Mesendoderm (in vitro differentiated cells): ENCODE data around the gene PVALB.

Source experiments
- DNase-seq: peaks from one replicate; pipeline ENCODE4 v3.0.0; 2013
- H2AK5ac ChIP-seq: 2 replicates; pipeline ENCODE4 v1.6.1; 2013; ENCODE audit warnings: low read length, inconsistent platforms
- H2BK120ac ChIP-seq: 2 replicates; pipeline ENCODE4 v1.6.1; 2013; ENCODE audit warnings: low read depth, mild to moderate bottlenecking, low read length, moderate library complexity, mixed read lengths
- H2BK15ac ChIP-seq: replicated peaks from 2 replicates; pipeline ENCODE4 v1.6.1; 2013; ENCODE audit warnings: low read depth, mild to moderate bottlenecking, moderate library complexity
- H2BK5ac ChIP-seq: 2 replicates; pipeline ENCODE4 v1.6.1; 2013; ENCODE audit warnings: low read length, inconsistent platforms
- H3K18ac ChIP-seq: 2 replicates; pipeline ENCODE4 v1.6.1; 2013; ENCODE audit warnings: mild to moderate bottlenecking, low read length, mixed read lengths
- H3K23ac ChIP-seq: one replicate; pipeline ENCODE4 v1.6.1; 2013; ENCODE audit warnings: low read length
- H3K27ac ChIP-seq: 2 replicates; pipeline ENCODE4 v1.5.1; 2013; ENCODE audit warnings: low read depth, mild to moderate bottlenecking, inconsistent platforms, low read length, moderate library complexity
- H3K27me3 ChIP-seq: 2 replicates; pipeline ENCODE4 v1.6.1; 2013; ENCODE audit warnings: low read length, control low read depth, mild to moderate bottlenecking, inconsistent platforms; ENCODE audit not compliant: insufficient read depth, poor library complexity
- H3K36me3 ChIP-seq: 2 replicates; pipeline ENCODE4 v1.6.1; 2013; ENCODE audit warnings: low read length, inconsistent platforms; ENCODE audit not compliant: control insufficient read depth, insufficient read depth
- H3K4ac ChIP-seq: one replicate; pipeline ENCODE4 v1.6.1; 2013; ENCODE audit warnings: low read depth, mild to moderate bottlenecking, low read length, moderate library complexity
- H3K4me1 ChIP-seq: 2 replicates; pipeline ENCODE4 v1.6.1; 2013; ENCODE audit warnings: low read depth, low read length, inconsistent platforms; ENCODE audit not compliant: control insufficient read depth
- H3K4me2 ChIP-seq: 2 replicates; pipeline ENCODE4 v1.6.1; 2013; ENCODE audit warnings: low read length
- H3K4me3 ChIP-seq: 2 replicates; pipeline ENCODE4 v1.5.1; 2013; ENCODE audit warnings: mild to moderate bottlenecking, low read length
- H3K56ac ChIP-seq: one replicate; pipeline ENCODE4 v1.6.1; 2013; ENCODE audit warnings: low read length
- H3K79me1 ChIP-seq: 2 replicates; pipeline ENCODE4 v1.6.1; 2013; ENCODE audit warnings: low read length, inconsistent platforms
- H3K79me2 ChIP-seq: 2 replicates; pipeline ENCODE4 v1.6.1; 2013; ENCODE audit warnings: mild to moderate bottlenecking, low read length; ENCODE audit not compliant: control insufficient read depth, insufficient read depth
- H3K9ac ChIP-seq: 2 replicates; pipeline ENCODE4 v1.6.1; 2013; ENCODE audit warnings: low read length, inconsistent platforms
- H4K5ac ChIP-seq: one replicate; pipeline ENCODE4 v1.6.1; 2013; ENCODE audit warnings: low read length
- H4K8ac ChIP-seq: one replicate; pipeline ENCODE4 v1.6.1; 2013; ENCODE audit warnings: low read depth, mild to moderate bottlenecking, control low read depth, low read length, moderate library complexity
- WGBS: extraction: QIAGEN DNeasy Blood & Tissue Kit; methylation state at CpG from one replicate; pipeline ENCODE4 v1.1.7; 2013; ENCODE audit warnings: low lambda C conversion rate, missing lambda C conversion rate; ENCODE audit not compliant: insufficient coverage; ENCODE audit errors: extremely low coverage; 5-methylcytosine and 5-hydroxymethylcytosine counted together

PVALB gene

DNA sequence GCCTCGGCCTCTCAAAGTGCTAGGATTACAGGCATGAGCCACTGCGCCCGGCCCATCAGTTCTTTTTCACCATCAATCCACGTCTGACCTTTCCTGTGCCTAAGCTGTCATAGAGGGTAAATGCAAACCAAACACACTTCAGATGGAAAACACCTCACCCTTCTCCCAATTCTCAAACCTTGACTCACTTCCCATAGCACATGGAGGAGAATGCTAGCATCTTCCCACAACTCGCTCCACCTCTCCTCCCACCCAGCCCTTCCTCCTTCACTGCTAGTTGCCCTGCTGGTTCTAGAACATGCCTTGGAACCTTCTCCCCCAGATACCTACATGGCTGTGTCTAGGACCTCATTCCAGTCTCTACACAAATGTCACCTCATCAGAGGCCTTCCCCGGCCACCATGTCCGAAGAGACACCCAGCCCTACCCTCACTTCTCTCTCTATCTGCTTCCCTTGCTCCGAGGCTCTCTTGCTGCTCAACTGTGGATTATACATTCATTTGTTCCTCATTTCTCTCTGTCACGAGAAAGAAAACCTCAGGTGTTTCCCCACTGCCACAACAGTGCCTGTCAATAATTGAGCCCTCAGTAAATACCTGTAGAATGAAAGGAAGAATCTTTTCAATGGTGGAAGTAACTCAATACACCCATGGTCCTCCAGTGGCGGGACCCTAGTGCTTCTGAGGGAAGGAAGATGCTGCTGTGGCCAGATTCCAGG lies 22.7 kb upstream of the PVALB start:
- no peak overlapping the region for H2BK15ac ChIP-seq
- H3K4me1 ChIP-seq: no peaks in the 10 kb centered on the region
- WGBS: no CpG with 5 or more reads among the region's 10 CpGs
- no peak overlapping the region for H2BK5ac ChIP-seq
- H2BK120ac ChIP-seq: no peak overlapping the region
- H3K36me3 ChIP-seq: no peaks in the 10 kb centered on the region
- DNase-seq: no peak
- H3K4me3 ChIP-seq: no peak overlapping the region
- no peak overlapping the region for H3K27ac ChIP-seq
- no peak overlapping the region for H3K56ac ChIP-seq
- H3K18ac ChIP-seq: no peak overlapping the region
- no peak overlapping the region for H3K4ac ChIP-seq
- no peak overlapping the region for H2AK5ac ChIP-seq
- no peak overlapping the region for H3K4me2 ChIP-seq
- H4K8ac ChIP-seq: no peak overlapping the region
- no peaks in the 10 kb centered on the region for H3K79me1 ChIP-seq
- H3K79me2 ChIP-seq: no peaks in the 10 kb centered on the region
- no peaks in the 10 kb centered on the region for H3K27me3 ChIP-seq
- no peak overlapping the region for H3K9ac ChIP-seq
- no peak overlapping the region for H4K5ac ChIP-seq
- H3K23ac ChIP-seq: no peak overlapping the region

DNA sequence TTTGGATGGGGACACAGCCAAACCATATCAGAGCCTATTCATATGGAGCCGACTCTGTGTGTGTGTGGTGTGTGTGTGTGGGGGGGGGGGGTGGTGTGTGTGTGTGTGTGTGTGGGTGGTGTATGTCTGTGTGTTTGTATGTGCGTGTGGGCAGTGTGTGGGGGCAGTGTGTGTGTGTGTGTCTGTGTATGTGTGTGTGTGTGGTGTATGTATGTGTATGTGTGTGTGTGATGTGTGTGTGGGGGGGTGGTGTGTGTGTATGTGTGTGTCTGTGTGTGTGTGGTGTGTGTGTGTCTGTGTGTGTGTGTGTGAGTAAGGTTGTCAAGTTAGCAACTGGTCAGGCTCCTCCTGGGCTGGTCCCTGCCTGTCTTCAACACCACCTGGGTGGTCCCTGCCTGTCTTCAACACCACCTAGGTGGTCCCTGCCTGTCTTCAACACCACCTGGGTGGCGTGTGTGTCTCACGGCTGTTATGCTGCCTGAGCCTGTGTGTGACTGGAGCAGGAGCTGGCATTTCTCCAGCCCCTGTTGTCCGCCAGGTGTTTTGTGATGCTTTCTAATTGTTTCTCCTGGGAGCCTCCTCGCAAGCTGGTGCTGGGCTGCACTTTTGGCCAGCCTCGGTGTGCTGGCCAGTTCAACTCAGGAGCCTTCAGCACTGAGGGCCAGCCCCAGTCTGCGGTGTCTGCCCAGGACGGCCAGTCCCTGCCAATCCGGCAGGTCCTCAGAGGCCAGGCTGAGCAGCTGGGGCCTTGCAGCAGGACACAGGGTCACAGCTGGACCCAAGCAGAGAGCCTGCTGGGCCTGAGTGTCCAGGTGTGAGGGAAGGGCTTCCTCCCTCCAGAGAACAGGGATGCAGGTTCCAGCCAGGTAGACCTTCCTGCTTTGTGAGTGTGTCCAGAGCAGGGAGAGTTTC lies 21.5 kb upstream of the PVALB start:
- Histone ChIP-seq H3K18ac (no peak overlapping the region), H3K79me2 (no peaks in the 10 kb centered on the region), H4K5ac (no peak overlapping the region), H4K8ac (no peak overlapping the region), H3K4me1 (no peaks in the 10 kb centered on the region), H2BK120ac (no peak overlapping the region), H3K23ac (no peak overlapping the region), H3K56ac (no peak overlapping the region), H3K27me3 (no peaks in the 10 kb centered on the region), H2AK5ac (no peak overlapping the region), H2BK5ac (no peak overlapping the region), H3K4me2 (no peak overlapping the region), H3K27ac (no peak overlapping the region), H3K36me3 (no peaks in the 10 kb centered on the region), H3K4ac (no peak overlapping the region), H3K9ac (no peak overlapping the region), H2BK15ac (no peak overlapping the region), H3K4me3 (no peak overlapping the region), H3K79me1 (no peaks in the 10 kb centered on the region)
- no CpG with 5 or more reads among the region's 10 CpGs for WGBS
- DNase-seq: no peak

DNA sequence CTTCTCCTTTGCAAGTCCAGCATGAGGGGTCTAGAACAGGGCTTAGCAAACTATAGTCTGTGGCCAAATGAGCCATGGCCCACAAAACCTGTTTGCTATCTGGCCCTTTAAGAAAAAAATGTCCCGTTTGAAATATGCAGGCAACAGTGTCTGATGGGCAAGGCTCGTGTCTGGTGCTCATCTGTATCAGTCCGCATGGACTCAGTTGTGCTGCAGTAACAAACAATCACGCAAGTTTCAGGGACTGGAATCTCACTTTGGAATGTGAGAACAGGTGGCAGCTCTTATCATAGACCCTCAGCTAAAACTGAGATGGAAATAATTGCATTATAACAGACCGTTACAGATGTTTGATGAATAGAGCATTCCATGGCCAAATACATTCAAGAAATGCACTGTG lies 19.1 kb upstream of the PVALB start:
- Histone ChIP-seq H2BK15ac (no peak overlapping the region), H2BK120ac (no peak overlapping the region), H4K8ac (no peak overlapping the region), H3K27me3 (no peaks in the 10 kb centered on the region), H2AK5ac (no peak overlapping the region), H3K18ac (no peak overlapping the region), H3K23ac (no peak overlapping the region), H3K4me2 (no peak overlapping the region), H3K9ac (no peak overlapping the region), H3K4ac (no peak overlapping the region), H2BK5ac (no peak overlapping the region), H3K79me2 (no peaks in the 10 kb centered on the region), H3K36me3 (no peaks in the 10 kb centered on the region), H3K56ac (no peak overlapping the region), H3K4me3 (no peak overlapping the region), H4K5ac (no peak overlapping the region), H3K4me1 (no peaks in the 10 kb centered on the region), H3K79me1 (no peaks in the 10 kb centered on the region), H3K27ac (no peak overlapping the region)
- WGBS: no CpG with 5 or more reads among the region's 5 CpGs
- DNase-seq: no peak

DNA sequence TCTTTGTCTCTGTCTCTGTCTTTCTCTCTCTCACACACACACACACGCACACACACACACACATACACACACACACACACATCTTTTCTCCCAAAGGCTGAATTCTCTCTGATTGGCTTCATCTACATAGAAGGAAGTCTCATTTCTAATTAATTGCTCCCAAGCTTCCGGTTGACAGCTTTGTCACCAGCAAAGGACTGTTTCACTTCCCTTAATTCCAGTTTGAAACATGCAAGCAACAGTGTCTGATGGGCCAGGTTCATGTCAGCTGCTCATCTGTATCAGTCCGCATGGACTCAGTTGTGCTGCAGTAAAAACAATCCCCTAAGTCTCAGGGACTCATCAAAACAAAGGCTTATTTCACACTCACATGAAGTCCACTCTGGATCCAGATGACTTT lies 16.2 kb upstream of the PVALB start:
- H3K27me3 ChIP-seq: no peaks in the 10 kb centered on the region
- H3K79me2 ChIP-seq: no peaks in the 10 kb centered on the region
- no peak overlapping the region for H2AK5ac ChIP-seq
- H3K4me1 ChIP-seq: no peaks in the 10 kb centered on the region
- no peak overlapping the region for H3K18ac ChIP-seq
- no peak overlapping the region for H2BK15ac ChIP-seq
- H3K4me2 ChIP-seq: no peak overlapping the region
- H3K9ac ChIP-seq: no peak overlapping the region
- no peak overlapping the region for H4K8ac ChIP-seq
- no peak overlapping the region for H3K56ac ChIP-seq
- H3K79me1 ChIP-seq: no peaks in the 10 kb centered on the region
- no peak overlapping the region for H2BK5ac ChIP-seq
- H3K27ac ChIP-seq: no peak overlapping the region
- no CpG with 5 or more reads among the region's 3 CpGs for WGBS
- H2BK120ac ChIP-seq: no peak overlapping the region
- H3K36me3 ChIP-seq: no peaks in the 10 kb centered on the region
- DNase-seq: no peak
- no peak overlapping the region for H3K23ac ChIP-seq
- H3K4me3 ChIP-seq: no peak overlapping the region
- no peak overlapping the region for H3K4ac ChIP-seq
- no peak overlapping the region for H4K5ac ChIP-seq

DNA sequence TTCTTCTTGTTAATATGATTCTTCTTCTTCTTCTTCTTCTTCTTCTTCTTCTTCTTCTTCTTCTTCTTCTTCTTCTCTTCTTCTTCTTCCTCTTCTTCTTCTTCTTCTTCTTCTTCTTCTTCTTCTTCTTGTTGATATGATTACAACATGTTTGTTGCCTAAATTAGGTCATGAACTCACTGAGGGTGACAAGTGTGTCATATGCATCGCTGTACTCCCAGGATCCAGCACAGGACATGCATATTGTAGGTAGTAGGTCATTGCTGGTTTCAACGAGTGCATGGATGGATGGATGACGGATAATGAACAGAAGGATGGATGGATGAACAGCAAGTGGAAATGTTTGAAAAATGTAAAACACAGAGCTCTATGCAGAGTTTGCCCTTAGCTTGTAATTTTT lies 14.9 kb upstream of the PVALB start:
- Histone ChIP-seq H2BK15ac (no peak overlapping the region), H2BK120ac (no peak overlapping the region), H3K9ac (no peak overlapping the region), H3K4me2 (no peak overlapping the region), H3K4me3 (no peak overlapping the region), H4K5ac (no peak overlapping the region), H2AK5ac (no peak overlapping the region), H3K79me2 (no peaks in the 10 kb centered on the region), H4K8ac (no peak overlapping the region), H3K36me3 (no peaks in the 10 kb centered on the region), H3K4ac (no peak overlapping the region), H3K18ac (no peak overlapping the region), H3K56ac (no peak overlapping the region), H3K79me1 (no peaks in the 10 kb centered on the region), H3K4me1 (no peaks in the 10 kb centered on the region), H3K27me3 (no peaks in the 10 kb centered on the region), H2BK5ac (no peak overlapping the region), H3K23ac (no peak overlapping the region), H3K27ac (no peak overlapping the region)
- WGBS: no CpG with 5 or more reads among the region's 3 CpGs
- DNase-seq: no peak
